A549 treated with GW870086 at 1 μM for 4 hours (cell line): ENCODE measurements around the gene FBLN7. TPM values are rescaled to one million over a fixed set of nuclear protein-coding genes. Genes with fewer than 3 reads are reported as not detected.

Experiments used
- total RNA-seq: library from RNA; stranded (reverse); fragments of 200-300 nt; extraction: Qiagen RNA extraction; gene quantifications from 5 replicates; pipeline ENCODE4 v1.2.3, GENCODE V29; 2022; ENCODE audit warnings: low read depth

The FBLN7 gene
- 0.37 to 0.70 TPM (median 0.63 TPM) in 5 replicates for total RNA-seq

DNA sequence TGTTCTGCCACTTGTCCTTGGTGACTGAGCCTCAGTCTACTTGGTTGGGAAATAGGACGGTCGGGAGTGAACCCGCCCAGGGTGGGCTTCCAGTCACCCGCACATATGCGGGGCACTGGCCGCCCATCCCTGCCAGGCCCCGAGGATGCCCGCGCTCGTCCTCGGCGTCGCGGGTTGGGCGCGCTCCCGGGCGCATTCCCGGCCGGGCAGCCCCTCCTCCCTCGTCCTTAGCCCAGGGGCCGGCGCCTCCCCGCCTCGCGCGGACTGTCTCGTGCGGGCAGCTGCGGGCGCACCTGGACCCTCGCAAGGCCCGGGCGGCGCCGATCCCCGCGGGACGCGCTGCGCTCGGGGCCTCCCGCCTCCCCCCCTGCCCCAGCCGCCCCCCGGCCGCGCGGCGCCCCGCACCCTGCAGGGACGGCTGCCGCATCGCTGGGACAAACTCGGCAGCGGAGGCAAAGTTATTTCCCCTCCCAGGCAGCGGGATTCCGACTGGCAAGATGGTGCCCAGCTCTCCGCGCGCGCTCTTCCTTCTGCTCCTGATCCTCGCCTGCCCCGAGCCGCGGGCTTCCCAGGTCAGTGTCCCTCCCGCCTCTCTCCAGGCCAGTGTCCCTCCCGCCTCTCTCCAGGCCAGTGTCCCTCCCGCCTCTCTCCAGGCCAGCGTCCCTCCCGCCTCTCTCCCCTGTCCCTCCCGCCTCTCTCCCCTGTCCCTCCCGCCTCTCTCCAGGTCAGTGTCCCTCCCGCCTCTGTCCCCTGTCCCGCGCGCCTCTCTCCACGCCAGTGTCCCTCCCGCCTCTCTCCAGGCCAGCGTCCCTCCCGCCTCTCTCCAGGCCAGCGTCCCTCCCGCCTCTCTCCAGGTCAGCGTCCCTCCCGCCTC is at the start of gene FBLN7:
Gene FBLN7 (plus strand): TSS at position 227 of the 874 bp plus-strand sequence. CDS start 271 bp downstream, at position 498.

Other genes starting within 250 kb of the FBLN7 start
- 1.5 to 2.2 TPM (median 1.7 TPM) in 5 replicates for gene MERTK, start 239.8 kb upstream of the FBLN7 start, total RNA-seq
- gene TMEM87B, start 83.1 kb upstream of the FBLN7 start, total RNA-seq, result 15.0 to 16.8 TPM (median 15.6 TPM) in 5 replicates
- gene ZC3H8, start 116.7 kb downstream of the FBLN7 start, total RNA-seq, result 13.1 to 16.1 TPM (median 14.3 TPM) in 5 replicates
- gene ZC3H6, start 137.2 kb downstream of the FBLN7 start, total RNA-seq, result 0.11 to 0.48 TPM (median 0.32 TPM) in 5 replicates